ENCODE data around the gene RPS14. TPM values are rescaled to one million over a fixed set of nuclear protein-coding genes. Genes with fewer than 3 reads are reported as not detected.

The RPS14 gene
- polyA plus RNA-seq, 1 donor (not counting 4 experiments of a cell fraction or from before 2014, with no cell fraction given), result 3,540 TPM

GRCh38 chr5:150444770-150445169 is 4.8 kb downstream of the RPS14 start:
- H4K20me1 ChIP-seq (ENCODE audit: control insufficient read depth, extremely low read depth, insufficient read depth, low read length), result peaks cover 39% of the 10 kb centered on the region
- H3K9me3 ChIP-seq (ENCODE audit: control insufficient read depth, low read depth, low read length), result no peaks in the 10 kb centered on the region
- TF ChIP-seq EZH2 (IDR thresholded peaks at IDR 0.05; ENCODE audit: low read length), result no peak
- TF ChIP-seq CTCF (optimal IDR thresholded peaks at IDR 0.05 in 1 of 3, IDR thresholded peaks at IDR 0.05 in 1 of 3, conservative IDR thresholded peaks at IDR 0.05 in 1 of 3; ENCODE audit: extremely low read depth in 1 of 3, insufficient read depth in 2 of 3, low read length in 3 of 3), result no peak
- H3K27me3 ChIP-seq (ENCODE audit: control insufficient read depth, extremely low read depth, insufficient read depth, low read length), result no peaks in the 10 kb centered on the region
- peaks cover 12% of the 10 kb centered on the region for H3K4me1 ChIP-seq (ENCODE audit: control insufficient read depth, extremely low read depth, insufficient read depth, low read length)
- no peak overlapping the region for H3K27ac ChIP-seq (ENCODE audit: control insufficient read depth, insufficient read depth, low read length)
- H2AFZ ChIP-seq (ENCODE audit: control insufficient read depth, low read length), result no peak overlapping the region
- H3K9ac ChIP-seq (ENCODE audit: control insufficient read depth, extremely low read depth, insufficient read depth, low read length), result no peak overlapping the region
- no peaks in the 10 kb centered on the region for H3K9me1 ChIP-seq (ENCODE audit: control insufficient read depth, extremely low read depth, insufficient read depth, low read length)
- dilution Hi-C loops (cut with MboI; ENCODE audit: extremely low pct_ligation_motif_present, low sequenced_read_pairs), result no loop called here
- no peak overlapping the region for H3K4me2 ChIP-seq (ENCODE audit: control insufficient read depth, extremely low read depth, insufficient read depth, low read depth, low read length)
- no peak for DNase-seq (ENCODE audit: low read depth, low spot score)
- peaks cover 48 to 52% of the 10 kb centered on the region in 2 experiments for H3K36me3 ChIP-seq (ENCODE audit: control insufficient read depth in 2 of 2, extremely low read depth in 1 of 2, insufficient read depth in 2 of 2, low read length in 2 of 2)
- H3K4me3 ChIP-seq (ENCODE audit: control insufficient read depth in 2 of 3, extremely low read depth in 1 of 3, insufficient read depth in 2 of 3, low read depth in 1 of 3, low read length in 3 of 3), result no peak overlapping the region
- H3K79me2 ChIP-seq (ENCODE audit: control insufficient read depth, insufficient read depth, low read length), result peaks cover 44% of the 10 kb centered on the region
- no peak for FAIRE-seq

- TF ChIP-seq CTCF (optimal IDR thresholded peaks at IDR 0.05 in 1 of 3, IDR thresholded peaks at IDR 0.05 in 1 of 3, conservative IDR thresholded peaks at IDR 0.05 in 1 of 3; ENCODE audit: extremely low read depth in 1 of 3, insufficient read depth in 2 of 3, low read length in 3 of 3) (no peak), EZH2 (IDR thresholded peaks at IDR 0.05; ENCODE audit: low read length) (no peak)
- H3K4me1 ChIP-seq (ENCODE audit: control insufficient read depth, extremely low read depth, insufficient read depth, low read length), result peaks cover 12% of the 10 kb centered on the region
- dilution Hi-C loops (cut with MboI; ENCODE audit: extremely low pct_ligation_motif_present, low sequenced_read_pairs), result no loop called here
- no peak overlapping the region for H3K4me2 ChIP-seq (ENCODE audit: control insufficient read depth, extremely low read depth, insufficient read depth, low read depth, low read length)
- H3K79me2 ChIP-seq (ENCODE audit: control insufficient read depth, insufficient read depth, low read length), result peaks cover 33% of the 10 kb centered on the region
- no peaks in the 10 kb centered on the region for H3K9me3 ChIP-seq (ENCODE audit: control insufficient read depth, low read depth, low read length)
- no peak overlapping the region for H3K9ac ChIP-seq (ENCODE audit: control insufficient read depth, extremely low read depth, insufficient read depth, low read length)
- no peak for FAIRE-seq
- no peaks in the 10 kb centered on the region for H3K9me1 ChIP-seq (ENCODE audit: control insufficient read depth, extremely low read depth, insufficient read depth, low read length)
- H3K27me3 ChIP-seq (ENCODE audit: control insufficient read depth, extremely low read depth, insufficient read depth, low read length), result no peaks in the 10 kb centered on the region
- H3K36me3 ChIP-seq (ENCODE audit: control insufficient read depth in 2 of 2, extremely low read depth in 1 of 2, insufficient read depth in 2 of 2, low read length in 2 of 2), result peaks cover 48% of the 10 kb centered on the region in 2 experiments
- H3K4me3 ChIP-seq (ENCODE audit: control insufficient read depth in 2 of 3, extremely low read depth in 1 of 3, insufficient read depth in 2 of 3, low read depth in 1 of 3, low read length in 3 of 3), result no peak overlapping the region
- H4K20me1 ChIP-seq (ENCODE audit: control insufficient read depth, extremely low read depth, insufficient read depth, low read length), result peaks cover 39% of the 10 kb centered on the region
- H2AFZ ChIP-seq (ENCODE audit: control insufficient read depth, low read length), result no peak overlapping the region
- no peak overlapping the region for H3K27ac ChIP-seq (ENCODE audit: control insufficient read depth, insufficient read depth, low read length)
- no peak for DNase-seq (ENCODE audit: low read depth, low spot score)
These were observed 6.1 kb downstream of the RPS14 start for GRCh38 chr5:150443242-150444075.
